C4-2B (cell line): ENCODE measurements around the gene WEE1.

Source experiments
- H3K27ac ChIP-seq: fragments of 450-650 bp; 2 replicates; pipeline ENCODE4 v1.5.1; 2017
- ZFX ChIP-seq: fragments of 450-650 bp; IDR thresholded peaks from 2 replicates; pipeline ENCODE4 v1.6.1; 2017
- TF ChIP-seq, protein P1 (sequence below): fragments of 450-650 bp; conservative IDR thresholded peaks from 2 replicates; pipeline ENCODE4 v1.5.1; 2017; ENCODE audit warnings: mild to moderate bottlenecking

Gene WEE1

DNA sequence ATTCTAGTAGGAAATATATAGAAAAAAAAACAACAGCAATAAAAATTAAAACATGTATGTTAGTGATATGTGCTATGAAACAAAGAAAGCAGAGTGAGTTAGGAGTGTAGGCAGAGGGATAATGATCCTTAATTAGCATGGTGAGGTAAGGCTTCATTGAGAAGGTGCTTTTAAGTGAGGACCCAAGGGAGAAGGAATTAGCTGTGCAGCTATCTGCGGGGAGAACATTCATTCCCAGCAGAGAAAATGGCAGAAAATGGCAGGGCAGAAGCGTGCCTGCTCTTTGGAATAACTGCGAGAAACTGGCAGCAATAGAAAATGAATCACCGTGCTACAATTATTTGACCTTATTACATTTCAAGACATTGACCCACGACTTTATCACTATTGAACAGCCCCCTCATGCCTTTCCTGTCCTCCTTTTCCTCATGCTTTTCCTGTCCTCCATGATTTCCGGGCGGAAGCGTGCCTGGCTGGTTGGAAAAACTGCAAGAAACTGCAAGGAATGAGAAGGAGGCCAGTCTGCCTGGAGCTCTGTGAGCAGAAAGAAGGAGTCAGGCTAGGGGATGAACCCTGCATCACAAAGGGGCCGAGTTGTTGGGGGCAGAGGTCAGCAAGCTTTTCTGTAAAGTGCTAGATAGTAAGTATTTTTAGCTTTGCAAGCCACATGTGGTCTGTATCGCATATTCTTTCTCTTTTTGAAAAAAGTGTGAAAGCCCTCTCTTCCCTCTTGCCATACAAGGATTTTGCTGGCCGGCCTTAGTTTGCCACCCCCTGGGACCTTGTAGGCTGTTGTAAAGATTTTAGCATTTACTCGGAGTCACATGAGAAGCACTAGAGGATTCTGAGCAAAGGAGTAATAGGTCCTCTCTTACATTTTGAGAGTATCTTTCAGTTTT, 53.3 kb downstream of the WEE1 start:
- no peak overlapping the region for H3K27ac ChIP-seq
- TF ChIP-seq ZFX, result no peak
- TF ChIP-seq, protein P1, sequence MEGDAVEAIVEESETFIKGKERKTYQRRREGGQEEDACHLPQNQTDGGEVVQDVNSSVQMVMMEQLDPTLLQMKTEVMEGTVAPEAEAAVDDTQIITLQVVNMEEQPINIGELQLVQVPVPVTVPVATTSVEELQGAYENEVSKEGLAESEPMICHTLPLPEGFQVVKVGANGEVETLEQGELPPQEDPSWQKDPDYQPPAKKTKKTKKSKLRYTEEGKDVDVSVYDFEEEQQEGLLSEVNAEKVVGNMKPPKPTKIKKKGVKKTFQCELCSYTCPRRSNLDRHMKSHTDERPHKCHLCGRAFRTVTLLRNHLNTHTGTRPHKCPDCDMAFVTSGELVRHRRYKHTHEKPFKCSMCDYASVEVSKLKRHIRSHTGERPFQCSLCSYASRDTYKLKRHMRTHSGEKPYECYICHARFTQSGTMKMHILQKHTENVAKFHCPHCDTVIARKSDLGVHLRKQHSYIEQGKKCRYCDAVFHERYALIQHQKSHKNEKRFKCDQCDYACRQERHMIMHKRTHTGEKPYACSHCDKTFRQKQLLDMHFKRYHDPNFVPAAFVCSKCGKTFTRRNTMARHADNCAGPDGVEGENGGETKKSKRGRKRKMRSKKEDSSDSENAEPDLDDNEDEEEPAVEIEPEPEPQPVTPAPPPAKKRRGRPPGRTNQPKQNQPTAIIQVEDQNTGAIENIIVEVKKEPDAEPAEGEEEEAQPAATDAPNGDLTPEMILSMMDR, result no peak

GRCh38 chr11:9629064-9629463, 55.6 kb downstream of the WEE1 start:
- TF ChIP-seq, protein P1, result no peak
- no peak for TF ChIP-seq ZFX
- H3K27ac ChIP-seq, result no peak overlapping the region

DNA sequence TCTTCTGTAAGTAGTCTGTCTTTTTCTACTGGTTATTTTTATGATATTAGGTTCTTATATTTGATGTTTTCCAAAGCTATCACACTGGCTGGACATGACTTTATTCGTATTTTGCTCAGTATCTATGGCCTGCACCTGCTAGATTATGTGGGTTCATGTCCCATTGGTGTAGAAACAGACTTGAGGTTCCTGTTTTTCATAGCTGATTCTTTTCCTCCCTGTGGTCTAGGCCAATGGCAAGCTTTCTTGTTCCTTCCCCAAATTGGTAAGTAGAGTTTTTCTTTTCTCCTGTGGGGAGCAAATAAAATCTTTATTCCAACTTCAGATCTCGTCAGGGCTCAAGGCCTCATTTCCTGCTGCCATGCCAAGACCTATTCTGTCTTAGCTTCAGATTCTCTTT, 60.2 kb downstream of the WEE1 start:
- TF ChIP-seq, protein P1, result no peak
- no peak for TF ChIP-seq ZFX
- H3K27ac ChIP-seq, result no peak overlapping the region

- TF ChIP-seq ZFX, result no peak
- TF ChIP-seq, protein P1, result no peak
Observed at GRCh38 chr11:9636691-9637090, 63.2 kb downstream of the WEE1 start.

DNA sequence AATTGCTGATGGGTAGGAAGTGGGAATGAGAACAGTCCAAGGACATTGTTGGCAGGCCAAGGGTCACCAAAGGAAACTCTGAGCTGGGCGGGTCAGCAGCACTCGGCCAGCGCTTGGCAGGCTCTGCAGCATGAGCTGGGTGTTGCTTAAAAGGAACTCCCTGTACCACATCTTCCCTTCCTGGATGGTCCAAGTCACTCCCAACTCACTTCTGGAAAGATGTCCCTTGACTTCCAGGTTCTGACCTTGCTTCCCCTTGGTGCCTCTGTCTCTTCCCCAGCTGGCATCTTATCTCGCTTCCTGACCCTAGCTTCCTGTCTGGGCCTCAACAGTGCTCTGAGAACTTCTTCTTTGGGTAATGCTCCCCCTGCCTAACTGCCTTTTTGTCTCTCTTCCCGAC, 65.6 kb downstream of the WEE1 start:
- no peak overlapping the region for H3K27ac ChIP-seq
- TF ChIP-seq, protein P1, result no peak
- no peak for TF ChIP-seq ZFX

More at GRCh38 chr11:9636691-9637090, 63.2 kb downstream of the WEE1 start:
- no peak overlapping the region for H3K27ac ChIP-seq
